Hindlimb muscle (tissue), 1 donor: ENCODE data around the gene PRKCE. TPM values are rescaled to one million over a fixed set of nuclear protein-coding genes. Genes with fewer than 3 reads are reported as not detected.
A peak's percentile ranks its signal among the peaks of the same experiment; 100 is the strongest.
"Not testable (repeated sequence)": the region's sequence is repeated elsewhere in the genome, so short reads cannot be mapped to it uniquely, and the experiment has no call there.

ENCODE experiments used
- DNase-seq: peaks from one replicate; pipeline ENCODE4 v3.0.0-alpha.2; 2013
- polyA plus RNA-seq: library from polyadenylated mRNA; unstranded; fragments of 120-200 nt; gene quantifications from one replicate; pipeline ENCODE4 v1.2.1, GENCODE V29; 2013; ENCODE audit not compliant: insufficient read length

The PRKCE gene
- polyA plus RNA-seq, 1 donor: 4.6 TPM

DNA sequence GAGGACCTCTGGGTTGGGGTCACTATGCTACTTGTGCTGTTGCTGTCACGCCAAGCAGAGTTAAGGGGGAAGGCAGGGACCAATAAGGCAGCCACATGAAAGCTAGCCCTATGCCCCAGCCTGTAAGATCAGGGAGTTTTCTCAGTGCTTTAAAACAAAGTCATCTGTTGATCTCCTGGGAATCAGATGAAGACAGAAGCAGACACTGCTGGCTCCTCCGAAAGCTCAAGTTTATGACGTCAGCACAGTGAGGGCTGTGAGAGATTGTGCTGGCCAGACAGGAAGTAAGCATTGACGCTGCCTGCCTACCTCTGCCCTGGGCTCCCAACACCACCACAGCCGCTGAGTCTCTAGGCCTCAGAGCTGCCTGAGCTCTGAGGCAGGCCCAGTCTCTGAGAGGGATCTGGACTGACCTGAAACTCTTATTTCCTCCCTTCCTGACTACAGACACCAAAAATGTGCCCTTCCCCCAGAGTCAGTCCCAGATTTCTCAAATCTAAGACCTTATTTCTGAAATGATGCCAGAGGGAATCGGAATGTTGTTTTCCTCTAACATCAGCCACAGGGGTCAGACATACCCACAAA, 527.7 kb downstream of the PRKCE start:
- peak; percentile 58 for DNase-seq

DNA sequence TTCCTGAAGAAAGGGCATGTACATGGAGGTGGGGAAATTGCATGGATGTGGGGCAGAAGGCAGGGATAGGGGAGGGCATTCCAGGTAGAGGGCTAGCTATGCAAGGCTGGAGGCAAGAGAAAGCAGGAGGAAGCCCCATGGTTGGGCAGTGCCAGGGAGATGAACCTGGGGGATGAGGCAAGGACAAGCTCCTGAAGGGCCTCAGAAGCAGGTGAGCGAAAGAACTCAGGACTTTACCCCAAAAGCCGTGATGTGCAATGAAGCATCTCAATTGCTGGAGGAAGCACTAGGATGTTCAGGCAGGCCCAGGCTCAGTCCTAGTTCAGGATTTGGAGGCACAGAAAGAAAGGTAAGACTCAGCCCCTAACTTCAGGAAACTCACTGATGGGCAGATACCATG, 528.7 kb downstream of the PRKCE start:
- DNase-seq: no peak

DNA sequence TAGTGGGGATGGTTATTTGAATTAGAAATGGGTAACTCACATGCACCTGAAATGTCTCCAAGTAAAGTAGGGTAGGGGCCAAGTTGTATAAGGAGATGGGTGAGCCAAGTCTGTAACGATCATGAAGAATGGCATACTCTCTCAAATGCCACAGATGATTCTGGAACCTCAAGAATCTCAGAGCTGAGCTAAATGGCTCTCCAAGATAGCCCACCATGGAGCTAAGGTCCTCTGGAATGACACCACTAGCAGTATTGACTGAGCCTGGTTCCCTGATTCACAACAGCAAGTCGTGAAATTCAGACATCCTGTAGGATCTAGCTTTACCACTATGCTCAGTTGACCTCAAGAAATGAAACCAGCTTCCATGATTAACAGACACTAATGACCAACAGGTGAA, 529.8 kb downstream of the PRKCE start:
- DNase-seq: no peak

- no peak for DNase-seq
These were observed 530.5 kb downstream of the PRKCE start for GRCh38 chr2:46181789-46182530.

GRCh38 chr2:46183426-46183825, 532.0 kb downstream of the PRKCE start:
- no peak for DNase-seq

DNA sequence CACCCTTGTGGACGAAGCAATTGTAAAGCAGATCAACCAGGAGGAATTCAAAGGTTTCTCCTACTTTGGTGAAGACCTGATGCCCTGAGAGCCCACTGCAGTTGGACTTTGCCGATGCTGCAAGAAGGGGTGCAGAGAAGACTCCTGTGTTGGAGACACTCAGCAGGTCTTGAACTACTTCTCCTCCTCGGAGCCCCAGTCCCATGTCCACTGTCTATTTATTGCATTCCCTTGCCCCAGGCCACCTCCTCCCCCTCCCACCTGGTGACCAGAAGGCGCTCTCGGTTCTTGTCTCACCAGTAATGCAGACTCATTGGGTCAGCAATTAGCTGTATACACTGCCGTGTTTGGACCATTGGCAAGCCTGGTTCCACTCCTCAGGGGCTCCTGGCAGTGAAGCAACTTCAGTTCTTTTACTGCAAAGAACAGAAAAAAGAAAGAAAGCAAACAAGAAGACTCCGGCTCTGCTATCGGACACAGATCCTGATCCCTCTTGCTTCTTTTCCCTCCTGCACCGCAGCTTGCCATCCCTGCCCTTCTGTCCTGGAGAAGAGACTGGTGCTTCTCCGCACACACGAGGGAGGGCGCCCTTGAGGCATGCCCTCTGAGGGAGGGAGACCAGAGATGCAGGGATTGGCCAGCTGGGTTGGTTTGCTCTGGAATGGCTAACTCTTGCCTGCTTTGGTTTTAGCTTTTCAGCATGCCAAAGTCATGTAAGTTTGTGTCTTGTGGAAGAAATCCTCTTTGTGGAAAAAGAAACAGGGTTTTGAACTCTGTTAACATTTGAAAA, 533.5 kb downstream of the PRKCE start:
- DNase-seq: no peak

DNA sequence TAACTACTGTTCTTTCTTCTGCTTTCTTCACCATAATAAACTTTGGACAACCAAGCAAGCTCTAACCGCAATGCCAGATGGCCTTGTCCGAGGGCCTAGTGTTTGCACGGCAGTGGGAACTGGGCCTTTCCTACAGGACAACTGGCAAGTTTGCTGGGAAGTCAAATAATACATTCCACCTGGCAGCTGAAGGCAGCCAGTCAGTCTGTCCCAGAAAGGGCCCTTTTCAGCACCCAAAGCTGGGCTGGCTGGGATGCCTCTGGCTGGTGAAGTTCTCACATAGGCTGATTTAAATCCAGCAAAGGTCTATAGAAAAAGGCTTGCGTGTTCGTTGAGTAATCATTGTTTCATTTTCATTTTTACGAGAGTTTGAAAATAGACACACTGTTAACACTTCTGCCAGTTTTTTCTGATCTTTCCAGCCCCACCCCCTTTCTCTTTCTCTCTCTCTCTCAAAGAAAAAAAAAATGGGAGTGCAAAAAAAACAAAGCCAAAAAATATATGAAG, 535.7 kb downstream of the PRKCE start:
- DNase-seq: no peak

GRCh38 chr2:46188041-46188716, 536.7 kb downstream of the PRKCE start:
- no peak for DNase-seq

GRCh38 chr2:46193356-46193755, 541.9 kb downstream of the PRKCE start:
- DNase-seq: no peak

DNA sequence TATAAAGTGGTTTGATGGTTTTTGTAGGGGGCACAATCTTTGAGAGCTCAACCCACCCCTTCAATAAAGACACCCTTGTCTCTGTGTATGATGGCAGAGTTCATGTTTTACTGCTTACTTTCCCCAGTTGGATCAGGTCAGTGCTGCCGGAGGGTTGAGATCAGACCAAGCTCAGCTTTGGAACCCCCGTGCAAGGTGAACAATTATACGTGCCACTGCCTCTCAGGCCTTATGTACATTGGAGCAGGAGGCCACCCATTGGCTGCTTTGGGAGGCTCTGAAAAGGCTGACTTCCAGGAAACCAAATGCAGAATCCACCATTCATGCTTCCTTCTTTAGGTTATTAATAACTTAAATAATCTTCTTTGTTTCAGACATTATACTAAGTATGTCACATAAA, 542.4 kb downstream of the PRKCE start:
- DNase-seq: no peak

DNA sequence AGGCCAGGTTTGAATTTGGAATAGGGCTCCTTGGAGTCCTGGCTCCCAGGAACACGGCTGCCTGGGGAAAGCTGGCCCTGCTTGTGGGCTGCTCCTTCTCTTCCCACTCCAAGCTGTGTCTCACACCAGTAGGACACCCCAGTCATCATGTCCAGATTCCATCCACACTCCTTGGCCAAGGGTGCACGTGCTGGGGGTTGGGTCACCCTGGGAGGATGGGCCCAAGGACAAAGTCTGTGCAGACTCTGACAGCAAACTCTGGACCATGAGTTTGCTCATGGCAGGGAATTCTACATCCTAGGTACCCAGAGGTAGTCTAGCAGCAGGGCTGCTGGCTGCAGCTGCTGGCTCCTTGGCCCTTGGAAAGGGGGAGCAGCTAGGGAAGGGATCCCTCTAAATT, 543.4 kb downstream of the PRKCE start:
- no peak for DNase-seq

- no peak for DNase-seq
These were observed 544.3 kb downstream of the PRKCE start for GRCh38 chr2:46195819-46196218.

DNA sequence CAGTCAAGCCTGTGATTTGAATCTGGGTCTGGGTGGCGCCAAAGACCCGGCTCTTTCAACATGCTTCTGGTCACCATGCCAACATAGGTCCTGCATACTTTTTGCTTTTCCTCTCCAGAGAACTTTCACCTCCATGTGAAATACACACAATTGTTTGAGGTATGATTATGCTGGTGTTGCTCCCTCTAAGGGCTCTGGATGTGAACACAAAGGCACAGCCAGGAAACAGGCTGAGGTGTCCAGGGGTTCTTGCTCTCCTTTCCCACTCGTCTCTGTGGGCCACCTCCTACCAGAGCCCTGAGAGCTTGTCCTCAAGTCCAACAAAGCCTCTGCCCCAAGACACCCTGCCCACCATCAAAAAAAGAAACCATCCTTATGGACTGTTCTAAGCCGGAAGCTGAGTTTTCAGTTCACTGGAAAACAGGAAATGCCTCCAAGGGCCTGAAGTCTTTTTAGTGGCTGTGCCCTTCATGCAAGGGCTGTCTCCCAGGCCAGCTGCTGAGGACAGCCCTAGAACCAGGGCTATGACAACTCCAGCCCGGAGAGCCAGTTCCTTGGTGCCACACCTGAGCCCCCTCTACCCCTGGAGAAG, 545.5 kb downstream of the PRKCE start:
- no peak for DNase-seq

DNA sequence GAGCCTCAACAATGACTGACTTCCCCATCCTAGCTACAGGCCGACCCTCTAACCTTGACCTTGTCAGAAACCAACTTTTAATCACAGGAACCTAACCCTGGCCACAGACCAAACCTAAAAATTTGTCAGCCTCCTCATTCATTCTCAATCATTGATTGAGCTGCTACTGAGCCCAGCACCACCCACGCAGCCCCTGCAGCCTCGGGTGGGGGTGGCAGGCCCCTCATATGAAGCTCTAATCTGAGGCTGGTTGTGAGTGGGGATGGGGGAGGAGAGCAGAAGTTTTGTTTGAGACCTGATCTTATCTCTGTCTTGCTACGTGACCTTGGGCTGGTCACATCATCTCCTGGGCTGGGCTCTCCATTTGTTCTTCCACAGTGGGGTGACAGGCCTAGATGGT, 546.2 kb downstream of the PRKCE start:
- no peak for DNase-seq

DNA sequence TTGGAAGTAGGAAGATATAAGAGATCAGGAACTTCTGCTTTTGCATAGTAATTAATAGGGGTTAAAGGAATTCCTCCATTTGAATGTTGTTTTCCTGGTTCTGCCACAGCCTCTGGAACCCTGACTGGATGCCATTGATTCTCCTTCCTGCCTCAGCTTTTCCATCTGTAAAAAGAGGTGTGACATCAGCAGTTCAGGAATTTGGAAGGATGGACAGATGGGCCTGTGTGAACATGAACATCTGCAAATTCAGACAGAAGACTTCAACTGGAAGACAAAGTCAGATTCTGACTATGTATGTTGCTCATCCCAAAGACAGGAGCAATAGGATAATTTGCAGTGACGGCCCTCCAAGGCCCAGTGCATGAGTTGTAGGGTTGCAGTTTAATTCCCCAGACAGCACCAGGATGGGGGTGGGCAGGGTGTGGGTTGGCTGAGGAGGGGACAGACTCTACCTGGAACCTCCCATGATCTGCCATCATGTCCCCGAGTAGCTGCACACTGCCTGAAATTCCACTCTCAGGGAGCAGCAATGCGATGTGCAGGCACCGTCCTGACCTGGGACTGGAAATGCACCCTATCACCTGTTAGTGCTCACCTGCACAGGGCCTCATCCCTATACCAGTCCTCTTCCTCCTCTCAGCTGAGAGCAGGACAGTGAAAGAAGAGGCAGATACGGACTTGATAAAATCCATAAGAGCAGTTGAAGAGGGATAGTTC, 546.8 kb downstream of the PRKCE start:
- DNase-seq: no peak

GRCh38 chr2:46198966-46199365, 547.5 kb downstream of the PRKCE start:
- DNase-seq: no peak

GRCh38 chr2:46200100-46200690, 548.7 kb downstream of the PRKCE start:
- DNase-seq: no peak

DNA sequence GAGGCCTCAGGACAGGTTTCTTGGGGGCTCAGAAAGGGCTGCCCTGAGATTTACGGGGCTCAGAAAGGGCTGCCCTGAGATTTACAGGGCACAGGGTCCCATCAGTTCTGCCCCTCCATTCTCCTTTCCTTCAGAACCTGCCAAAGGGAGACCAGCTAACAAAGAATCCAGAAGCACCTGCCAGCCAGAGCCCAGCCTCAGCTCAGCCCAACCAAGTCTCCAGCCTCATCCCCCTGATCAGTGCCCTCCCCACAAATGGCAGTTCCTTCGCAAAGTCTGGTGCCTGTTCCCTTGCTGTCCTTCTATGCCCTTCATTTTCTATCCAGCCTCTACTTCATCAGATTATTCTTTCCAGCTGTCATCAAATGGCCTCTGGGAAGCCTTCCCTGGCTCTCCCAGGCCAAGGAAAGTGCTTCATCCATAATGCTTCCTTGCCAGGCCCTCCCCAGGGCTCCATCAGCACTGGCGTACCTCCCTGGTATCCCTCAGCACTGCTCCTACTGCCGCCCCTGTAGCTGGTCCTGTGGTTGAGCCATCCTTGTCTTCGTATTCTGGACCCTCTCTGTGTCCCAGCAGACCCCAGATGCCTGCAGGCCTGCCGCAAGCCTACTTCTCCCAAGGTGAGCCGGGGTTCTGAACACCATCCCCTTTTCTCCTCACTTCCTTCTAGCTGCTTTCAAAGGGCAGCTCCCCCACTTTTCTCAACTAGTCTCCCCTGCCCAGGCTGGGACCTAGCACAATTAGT, 549.6 kb downstream of the PRKCE start:
- no peak for DNase-seq

GRCh38 chr2:46202453-46202852, 551.0 kb downstream of the PRKCE start:
- DNase-seq: no peak

GRCh38 chr2:46202987-46203386, 551.5 kb downstream of the PRKCE start:
- no peak for DNase-seq

DNA sequence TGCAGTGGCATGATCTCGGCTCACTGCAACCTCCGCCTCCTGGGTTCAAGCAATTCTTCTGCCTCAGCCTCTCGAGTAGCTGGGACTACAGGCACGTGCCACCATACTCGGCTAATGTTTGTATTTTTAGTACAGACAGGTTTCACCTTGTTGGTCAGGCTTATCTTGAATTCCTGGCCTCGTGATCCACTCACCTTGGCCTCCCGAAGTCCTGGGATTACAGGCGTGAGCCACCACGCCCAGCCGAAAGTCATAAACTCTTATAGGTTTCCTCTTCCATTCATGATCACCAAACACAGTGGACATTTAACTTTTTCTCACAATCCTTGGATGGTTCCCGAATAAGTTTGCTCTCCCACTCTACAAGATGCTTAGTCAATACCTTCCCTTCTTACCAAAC, 552.2 kb downstream of the PRKCE start:
- not testable (repeated sequence) for DNase-seq
